22Rv1 (cell line): Measurements from ENCODE around the gene COQ8A.

Source experiments
- ZFX ChIP-seq: fragments of 450-650 bp; IDR thresholded peaks from 2 replicates; pipeline ENCODE4 v1.6.1; 2017; ENCODE audit warnings: antibody characterized with exemption, borderline replicate concordance
- TF ChIP-seq, protein P1 (sequence below): fragments of 450-650 bp; IDR thresholded peaks from 2 replicates; pipeline ENCODE4 v1.5.1; 2017; ENCODE audit warnings: mild to moderate bottlenecking

DNA sequence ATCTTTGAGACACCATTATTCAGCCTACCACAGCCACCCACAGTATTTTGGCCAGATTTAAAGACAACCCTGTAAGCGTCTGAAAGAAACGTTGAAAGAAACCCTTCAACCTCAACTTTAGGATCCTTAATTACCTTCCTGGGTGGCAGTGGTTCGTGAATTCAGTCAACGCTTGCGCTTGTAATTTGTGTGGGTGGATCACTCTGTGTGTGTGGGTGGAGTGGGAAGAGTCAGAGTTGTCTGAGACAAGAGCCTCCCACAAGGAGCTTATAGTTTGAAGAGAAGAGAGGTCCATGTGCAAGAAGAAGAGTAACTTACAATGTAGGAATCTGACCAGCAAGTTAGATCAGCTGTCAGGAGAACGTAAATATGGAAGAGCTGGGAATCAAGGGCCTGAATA lies 8.4 kb downstream of the COQ8A start:
- TF ChIP-seq, protein P1, sequence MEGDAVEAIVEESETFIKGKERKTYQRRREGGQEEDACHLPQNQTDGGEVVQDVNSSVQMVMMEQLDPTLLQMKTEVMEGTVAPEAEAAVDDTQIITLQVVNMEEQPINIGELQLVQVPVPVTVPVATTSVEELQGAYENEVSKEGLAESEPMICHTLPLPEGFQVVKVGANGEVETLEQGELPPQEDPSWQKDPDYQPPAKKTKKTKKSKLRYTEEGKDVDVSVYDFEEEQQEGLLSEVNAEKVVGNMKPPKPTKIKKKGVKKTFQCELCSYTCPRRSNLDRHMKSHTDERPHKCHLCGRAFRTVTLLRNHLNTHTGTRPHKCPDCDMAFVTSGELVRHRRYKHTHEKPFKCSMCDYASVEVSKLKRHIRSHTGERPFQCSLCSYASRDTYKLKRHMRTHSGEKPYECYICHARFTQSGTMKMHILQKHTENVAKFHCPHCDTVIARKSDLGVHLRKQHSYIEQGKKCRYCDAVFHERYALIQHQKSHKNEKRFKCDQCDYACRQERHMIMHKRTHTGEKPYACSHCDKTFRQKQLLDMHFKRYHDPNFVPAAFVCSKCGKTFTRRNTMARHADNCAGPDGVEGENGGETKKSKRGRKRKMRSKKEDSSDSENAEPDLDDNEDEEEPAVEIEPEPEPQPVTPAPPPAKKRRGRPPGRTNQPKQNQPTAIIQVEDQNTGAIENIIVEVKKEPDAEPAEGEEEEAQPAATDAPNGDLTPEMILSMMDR: no peak
- TF ChIP-seq ZFX: no peak
